HEK293 (cell line): ENCODE data around the gene SNX17.

ENCODE experiments used
- AEBP2 ChIP-seq: fragments of 450-650 bp; formaldehyde crosslinking; IDR thresholded peaks from 2 replicates; pipeline ENCODE4 v1.5.1; 2016; ENCODE audit warnings: missing biosample characterization, missing genetic modification characterization, borderline replicate concordance
- GLIS2 ChIP-seq: fragments of 450-650 bp; formaldehyde crosslinking; IDR thresholded peaks from 2 replicates; pipeline ENCODE4 v1.5.1; 2016; ENCODE audit warnings: missing biosample characterization, missing genetic modification characterization
- IKZF3 ChIP-seq: fragments of 450-650 bp; IDR thresholded peaks from 2 replicates; pipeline ENCODE4 v1.5.0; 2018; ENCODE audit warnings: missing biosample characterization, mild to moderate bottlenecking, missing genetic modification characterization, moderate library complexity
- REPIN1 ChIP-seq: fragments of 450-650 bp; formaldehyde crosslinking; IDR thresholded peaks from 2 replicates; pipeline ENCODE4 v1.5.1; 2017; ENCODE audit warnings: missing biosample characterization, missing genetic modification characterization, low read depth
- TCF7L2 ChIP-seq: IDR thresholded peaks from 2 replicates; pipeline ENCODE4 v1.6.1; 2011; ENCODE audit warnings: low read depth, mild to moderate bottlenecking, inconsistent platforms, low read length, moderate library complexity, borderline replicate concordance
- ZEB2 ChIP-seq: fragments of 450-650 bp; formaldehyde crosslinking; IDR thresholded peaks from 2 replicates; pipeline ENCODE4 v1.5.1; 2016; ENCODE audit warnings: missing biosample characterization, missing genetic modification characterization
- ZFHX2 ChIP-seq: fragments of 450-650 bp; formaldehyde crosslinking; conservative IDR thresholded peaks from 2 replicates; pipeline ENCODE4 v1.5.1; 2016; ENCODE audit warnings: missing biosample characterization, missing genetic modification characterization
- ZNF175 ChIP-seq: fragments of 450-650 bp; formaldehyde crosslinking; IDR thresholded peaks from 2 replicates; pipeline ENCODE4 v1.5.1; 2016; ENCODE audit warnings: missing biosample characterization, missing genetic modification characterization
- ZNF18 ChIP-seq: fragments of 450-650 bp; formaldehyde crosslinking; IDR thresholded peaks from 2 replicates; pipeline ENCODE4 v1.5.1; 2016; ENCODE audit warnings: missing biosample characterization, missing genetic modification characterization
- ZNF2 ChIP-seq: fragments of 450-650 bp; formaldehyde crosslinking; IDR thresholded peaks from 2 replicates; pipeline ENCODE4 v1.5.1; 2016; ENCODE audit warnings: missing biosample characterization, missing genetic modification characterization
- ZNF202 ChIP-seq: fragments of 450-650 bp; formaldehyde crosslinking; IDR thresholded peaks from 2 replicates; pipeline ENCODE4 v1.5.1; 2016; ENCODE audit warnings: missing biosample characterization, missing genetic modification characterization, borderline replicate concordance
- ZNF266 ChIP-seq: fragments of 450-650 bp; formaldehyde crosslinking; IDR thresholded peaks from 2 replicates; pipeline ENCODE4 v1.5.1; 2016; ENCODE audit warnings: missing biosample characterization, missing genetic modification characterization, low read depth
- ZNF394 ChIP-seq: fragments of 450-650 bp; formaldehyde crosslinking; IDR thresholded peaks from 2 replicates; pipeline ENCODE4 v1.5.1; 2016; ENCODE audit warnings: missing biosample characterization, missing genetic modification characterization, mild to moderate bottlenecking, moderate library complexity, borderline replicate concordance
- ZNF404 ChIP-seq: fragments of 450-650 bp; formaldehyde crosslinking; IDR thresholded peaks from 2 replicates; pipeline ENCODE4 v1.5.1; 2017; ENCODE audit warnings: missing biosample characterization, missing genetic modification characterization
- ZNF501 ChIP-seq: fragments of 450-650 bp; formaldehyde crosslinking; IDR thresholded peaks from 2 replicates; pipeline ENCODE4 v1.5.1; 2016; ENCODE audit warnings: missing biosample characterization, missing genetic modification characterization
- ZNF514 ChIP-seq: fragments of 450-650 bp; formaldehyde crosslinking; IDR thresholded peaks from 2 replicates; pipeline ENCODE4 v1.5.1; 2016; ENCODE audit warnings: missing biosample characterization, missing genetic modification characterization
- ZNF521 ChIP-seq: fragments of 450-650 bp; formaldehyde crosslinking; IDR thresholded peaks from 2 replicates; pipeline ENCODE4 v1.5.1; 2017; ENCODE audit warnings: missing biosample characterization, mild to moderate bottlenecking, missing genetic modification characterization
- ZNF548 ChIP-seq: fragments of 450-650 bp; formaldehyde crosslinking; IDR thresholded peaks from 2 replicates; pipeline ENCODE4 v1.5.1; 2016; ENCODE audit warnings: missing biosample characterization, missing genetic modification characterization
- ZNF571 ChIP-seq: fragments of 450-650 bp; formaldehyde crosslinking; IDR thresholded peaks from 2 replicates; pipeline ENCODE4 v1.5.0; 2017; ENCODE audit warnings: missing biosample characterization, missing genetic modification characterization
- ZNF585B ChIP-seq: fragments of 450-650 bp; formaldehyde crosslinking; IDR thresholded peaks from 2 replicates; pipeline ENCODE4 v1.5.1; 2016; ENCODE audit warnings: missing biosample characterization, missing genetic modification characterization
- ZNF658 ChIP-seq: fragments of 450-650 bp; formaldehyde crosslinking; IDR thresholded peaks from 2 replicates; pipeline ENCODE4; 2016; ENCODE audit warnings: missing biosample characterization, missing genetic modification characterization
- ZNF76 ChIP-seq: fragments of 450-650 bp; formaldehyde crosslinking; IDR thresholded peaks from 2 replicates; pipeline ENCODE4; 2016; ENCODE audit warnings: low read depth, missing biosample characterization, missing genetic modification characterization, borderline replicate concordance
- ZNF768 ChIP-seq: fragments of 450-650 bp; formaldehyde crosslinking; IDR thresholded peaks from 2 replicates; pipeline ENCODE4 v1.5.1; 2018; ENCODE audit warnings: missing biosample characterization, mild to moderate bottlenecking, missing genetic modification characterization
- ZNF791 ChIP-seq: fragments of 450-650 bp; formaldehyde crosslinking; IDR thresholded peaks from 2 replicates; pipeline ENCODE4 v1.5.1; 2016; ENCODE audit warnings: missing biosample characterization, missing genetic modification characterization
- ZSCAN16 ChIP-seq: fragments of 450-650 bp; formaldehyde crosslinking; IDR thresholded peaks from 2 replicates; pipeline ENCODE4 v1.5.1; 2016; ENCODE audit warnings: missing biosample characterization, missing genetic modification characterization
- ZSCAN30 ChIP-seq: fragments of 450-650 bp; IDR thresholded peaks from 2 replicates; pipeline ENCODE4 v1.5.1; 2018; ENCODE audit warnings: missing biosample characterization, mild to moderate bottlenecking, missing genetic modification characterization, moderate library complexity
- TF ChIP-seq, protein P1 (sequence below): IDR thresholded peaks from 2 replicates; pipeline ENCODE4 v1.6.1; 2011; ENCODE audit warnings: mild to moderate bottlenecking, low read depth, low read length, borderline replicate concordance
- TF ChIP-seq, protein P2 (sequence below): fragments of 450-650 bp; formaldehyde crosslinking; IDR thresholded peaks from 2 replicates; pipeline ENCODE4 v1.5.1; 2016; ENCODE audit warnings: missing biosample characterization, missing genetic modification characterization
- TF ChIP-seq, protein P3 (sequence below): fragments of 450-650 bp; formaldehyde crosslinking; IDR thresholded peaks from 2 replicates; pipeline ENCODE4 v1.5.1; 2017; ENCODE audit warnings: missing biosample characterization, missing genetic modification characterization

Gene SNX17

DNA sequence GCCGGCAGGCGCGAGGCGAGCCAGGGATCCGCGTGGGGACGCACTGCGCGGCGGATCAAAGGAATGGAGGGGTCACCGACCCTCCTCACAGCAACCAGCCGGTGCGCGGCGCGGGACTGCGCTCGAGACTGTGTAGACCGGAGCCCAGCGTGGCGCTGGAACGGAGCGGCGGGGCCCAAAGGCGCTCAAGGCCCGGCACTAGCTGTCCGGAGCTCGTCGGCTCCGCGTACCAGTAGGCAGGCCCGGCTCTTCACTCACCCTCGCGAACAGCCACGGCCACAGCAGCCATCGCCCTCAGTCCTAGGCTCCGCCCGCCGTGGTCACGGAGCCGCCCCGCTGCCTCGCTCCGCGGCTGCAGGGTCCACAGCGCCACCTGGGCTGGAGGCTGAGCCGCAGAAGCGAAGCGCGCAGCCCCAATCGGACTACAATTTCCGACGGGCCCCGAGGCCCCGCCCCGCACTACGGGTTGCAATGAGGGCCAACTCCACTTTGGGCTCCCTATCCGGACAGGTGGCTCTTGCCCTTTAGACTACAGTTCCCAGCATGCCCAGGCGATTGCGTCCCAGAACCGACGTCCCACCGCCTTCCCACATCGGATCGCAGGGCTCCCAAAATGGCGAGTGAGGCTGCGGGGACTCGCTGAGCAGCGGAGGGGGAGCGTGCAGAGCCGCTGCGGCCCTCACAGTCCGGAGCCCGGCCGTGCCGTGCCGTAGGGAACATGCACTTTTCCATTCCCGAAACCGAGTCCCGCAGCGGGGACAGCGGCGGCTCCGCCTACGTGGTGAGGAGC lies at the start of gene SNX17, which contains the start of gene EIF2B4 (continued):
- no peak for TF ChIP-seq ZNF791 (tag by site-specific recombination)
- no peak; the same call in 1 of the 2 replicates for TF ChIP-seq ZNF768 (tag by site-specific recombination)
- TF ChIP-seq ZNF585B, result no peak
- TF ChIP-seq ZNF76 (tag by site-specific recombination), result peak; percentile 99
- TF ChIP-seq ZNF2, result peak; percentile 100
- TF ChIP-seq ZNF571, result no peak
- TF ChIP-seq ZEB2, result peak; percentile 95
- peak; percentile 20; the same call in 1 of the 2 replicates for TF ChIP-seq ZSCAN30 (tag by site-specific recombination)
- TF ChIP-seq ZNF266 (tag by site-specific recombination), result no peak
- TF ChIP-seq REPIN1 (tag by site-specific recombination), result no peak; the same call in 1 of the 2 replicates
- no peak for TF ChIP-seq ZNF404
- TF ChIP-seq ZNF394 (tag by site-specific recombination), result peak; percentile 69; the same call in 1 of the 2 replicates
- no peak for TF ChIP-seq ZNF658 (tag by site-specific recombination)
- peak; percentile 100 for TF ChIP-seq TCF7L2
- no peak for TF ChIP-seq ZNF548
- TF ChIP-seq ZNF514 (tag by site-specific recombination), result no peak
- TF ChIP-seq, protein P1, sequence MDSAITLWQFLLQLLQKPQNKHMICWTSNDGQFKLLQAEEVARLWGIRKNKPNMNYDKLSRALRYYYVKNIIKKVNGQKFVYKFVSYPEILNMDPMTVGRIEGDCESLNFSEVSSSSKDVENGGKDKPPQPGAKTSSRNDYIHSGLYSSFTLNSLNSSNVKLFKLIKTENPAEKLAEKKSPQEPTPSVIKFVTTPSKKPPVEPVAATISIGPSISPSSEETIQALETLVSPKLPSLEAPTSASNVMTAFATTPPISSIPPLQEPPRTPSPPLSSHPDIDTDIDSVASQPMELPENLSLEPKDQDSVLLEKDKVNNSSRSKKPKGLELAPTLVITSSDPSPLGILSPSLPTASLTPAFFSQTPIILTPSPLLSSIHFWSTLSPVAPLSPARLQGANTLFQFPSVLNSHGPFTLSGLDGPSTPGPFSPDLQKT, result no peak
- no peak for TF ChIP-seq ZNF521
- no peak for TF ChIP-seq ZNF175
- no peak for TF ChIP-seq ZNF18
- peak; percentile 70 for TF ChIP-seq GLIS2 (tag by site-specific recombination)
- TF ChIP-seq ZFHX2, result peak; percentile 78
- no peak for TF ChIP-seq ZNF202 (tag by site-specific recombination)
- no peak for TF ChIP-seq ZSCAN16
- TF ChIP-seq, protein P2, sequence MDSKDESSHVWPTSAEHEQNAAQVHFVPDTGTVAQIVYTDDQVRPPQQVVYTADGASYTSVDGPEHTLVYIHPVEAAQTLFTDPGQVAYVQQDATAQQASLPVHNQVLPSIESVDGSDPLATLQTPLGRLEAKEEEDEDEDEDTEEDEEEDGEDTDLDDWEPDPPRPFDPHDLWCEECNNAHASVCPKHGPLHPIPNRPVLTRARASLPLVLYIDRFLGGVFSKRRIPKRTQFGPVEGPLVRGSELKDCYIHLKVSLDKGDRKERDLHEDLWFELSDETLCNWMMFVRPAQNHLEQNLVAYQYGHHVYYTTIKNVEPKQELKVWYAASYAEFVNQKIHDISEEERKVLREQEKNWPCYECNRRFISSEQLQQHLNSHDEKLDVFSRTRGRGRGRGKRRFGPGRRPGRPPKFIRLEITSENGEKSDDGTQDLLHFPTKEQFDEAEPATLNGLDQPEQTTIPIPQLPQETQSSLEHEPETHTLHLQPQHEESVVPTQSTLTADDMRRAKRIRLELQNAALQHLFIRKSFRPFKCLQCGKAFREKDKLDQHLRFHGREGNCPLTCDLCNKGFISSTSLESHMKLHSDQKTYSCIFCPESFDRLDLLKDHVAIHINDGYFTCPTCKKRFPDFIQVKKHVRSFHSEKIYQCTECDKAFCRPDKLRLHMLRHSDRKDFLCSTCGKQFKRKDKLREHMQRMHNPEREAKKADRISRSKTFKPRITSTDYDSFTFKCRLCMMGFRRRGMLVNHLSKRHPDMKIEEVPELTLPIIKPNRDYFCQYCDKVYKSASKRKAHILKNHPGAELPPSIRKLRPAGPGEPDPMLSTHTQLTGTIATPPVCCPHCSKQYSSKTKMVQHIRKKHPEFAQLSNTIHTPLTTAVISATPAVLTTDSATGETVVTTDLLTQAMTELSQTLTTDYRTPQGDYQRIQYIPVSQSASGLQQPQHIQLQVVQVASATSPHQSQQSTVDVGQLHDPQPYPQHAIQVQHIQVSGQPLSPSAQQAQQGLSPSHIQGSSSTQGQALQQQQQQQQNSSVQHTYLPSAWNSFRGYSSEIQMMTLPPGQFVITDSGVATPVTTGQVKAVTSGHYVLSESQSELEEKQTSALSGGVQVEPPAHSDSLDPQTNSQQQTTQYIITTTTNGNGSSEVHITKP (tag by site-specific recombination), result peak; percentile 44
- no peak for TF ChIP-seq AEBP2
- TF ChIP-seq IKZF3 (tag by site-specific recombination), result no peak
- TF ChIP-seq, protein P3, sequence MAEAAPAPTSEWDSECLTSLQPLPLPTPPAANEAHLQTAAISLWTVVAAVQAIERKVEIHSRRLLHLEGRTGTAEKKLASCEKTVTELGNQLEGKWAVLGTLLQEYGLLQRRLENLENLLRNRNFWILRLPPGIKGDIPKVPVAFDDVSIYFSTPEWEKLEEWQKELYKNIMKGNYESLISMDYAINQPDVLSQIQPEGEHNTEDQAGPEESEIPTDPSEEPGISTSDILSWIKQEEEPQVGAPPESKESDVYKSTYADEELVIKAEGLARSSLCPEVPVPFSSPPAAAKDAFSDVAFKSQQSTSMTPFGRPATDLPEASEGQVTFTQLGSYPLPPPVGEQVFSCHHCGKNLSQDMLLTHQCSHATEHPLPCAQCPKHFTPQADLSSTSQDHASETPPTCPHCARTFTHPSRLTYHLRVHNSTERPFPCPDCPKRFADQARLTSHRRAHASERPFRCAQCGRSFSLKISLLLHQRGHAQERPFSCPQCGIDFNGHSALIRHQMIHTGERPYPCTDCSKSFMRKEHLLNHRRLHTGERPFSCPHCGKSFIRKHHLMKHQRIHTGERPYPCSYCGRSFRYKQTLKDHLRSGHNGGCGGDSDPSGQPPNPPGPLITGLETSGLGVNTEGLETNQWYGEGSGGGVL (tag by site-specific recombination), result no peak
- peak; percentile 94 for TF ChIP-seq ZNF501 (tag by site-specific recombination)
